Activated B cell treated with CpG ODN at 0.5 μM for 24 hours (primary cell): Measurements from ENCODE around the gene DHCR24. TPM values are rescaled to one million over a fixed set of nuclear protein-coding genes. Genes with fewer than 3 reads are reported as not detected.

ENCODE experiments used
- ATAC-seq: fragments of 200-7000 bp; cut with Tn5 transposase; one replicate; pipeline ENCODE4 v1.10.0; 2021; ENCODE audit warnings: low read depth, mild to moderate bottlenecking, moderate library complexity
- CTCF ChIA-PET: fragments of 350-600 bp; sonication (Branson Sonifier 250); formaldehyde crosslinking; loops from one replicate; lab custom pipeline; 2021; ENCODE audit warnings: antibody characterized with exemption; lab: Charles Lee
- POLR2A ChIA-PET: fragments of 350-600 bp; sonication (Branson Sonifier 250); formaldehyde crosslinking; loops from one replicate; lab custom pipeline; 2021; ENCODE audit warnings: antibody characterized with exemption; lab: Charles Lee
- DNase-seq: peaks from one replicate; pipeline ENCODE4 v3.0.0; 2022
- H3K27ac Mint-ChIP-seq: one replicate; pipeline ENCODE4 v1.8.0; 2020; ENCODE audit warnings: mixed read lengths
- H3K27me3 Mint-ChIP-seq: one replicate; pipeline ENCODE4 v1.8.0; 2021; ENCODE audit warnings: mixed read lengths
- H3K36me3 Mint-ChIP-seq: one replicate; pipeline ENCODE4 v1.8.0; 2021; ENCODE audit warnings: low read depth, mixed read lengths
- H3K4me1 Mint-ChIP-seq: one replicate; pipeline ENCODE4 v1.8.0; 2021; ENCODE audit warnings: mixed read lengths
- H3K4me3 Mint-ChIP-seq: one replicate; pipeline ENCODE4 v1.8.0; 2020; ENCODE audit warnings: mild to moderate bottlenecking, mixed read lengths
- H3K9me3 Mint-ChIP-seq: one replicate; pipeline ENCODE4 v1.8.0; 2020; ENCODE audit warnings: mixed read lengths
- CTCF ChIP-seq: fragments of 200-600 bp; IDR thresholded peaks from one replicate; pipeline ENCODE4 v1.8.0; 2022; ENCODE audit warnings: antibody characterized with exemption, mild to moderate bottlenecking
- intact Hi-C: fragments of 100-400 bp; cut with micrococcal nuclease; formaldehyde crosslinking; loops from one replicate; pipeline ENCODE4 v1.15.1; 2024
- total RNA-seq: library from RNA; stranded (reverse); gene quantifications from 2 replicates; pipeline ENCODE4 v1.2.3, GENCODE V29; 2022

DHCR24 gene
- total RNA-seq, 1 donor from 2014 or later: 55.0 TPM

- POLR2A ChIA-PET: no interaction called here
- Mint-ChIP-seq H3K4me3 (no peak overlapping the region), H3K9me3 (no peaks in the 10 kb centered on the region), H3K4me1 (peaks cover 5% of the 10 kb centered on the region), H3K36me3 (peaks cover 40% of the 10 kb centered on the region), H3K27me3 (no peaks in the 10 kb centered on the region), H3K27ac (no peak overlapping the region)
- CTCF ChIA-PET: no interaction called here
- ATAC-seq (no peak), DNase-seq (no peak)
- intact Hi-C loops: no loop called here
- no peak for TF ChIP-seq CTCF
These were observed 12.0 kb downstream of the DHCR24 start for GRCh38 chr1:54875000-54875399.

- ChIA-PET CTCF (no interaction called here), POLR2A (no interaction called here)
- peaks cover 42% of the 10 kb centered on the region for H3K36me3 Mint-ChIP-seq
- H3K27me3 Mint-ChIP-seq: no peaks in the 10 kb centered on the region
- intact Hi-C loops: no loop called here
- no peak for TF ChIP-seq CTCF
- ATAC-seq (no peak), DNase-seq (no peak)
- peaks cover 5% of the 10 kb centered on the region for H3K4me1 Mint-ChIP-seq
- no peak overlapping the region for H3K4me3 Mint-ChIP-seq
- no peaks in the 10 kb centered on the region for H3K9me3 Mint-ChIP-seq
- H3K27ac Mint-ChIP-seq: no peak overlapping the region
These were observed 12.7 kb downstream of the DHCR24 start for GRCh38 chr1:54874079-54874830.

- no peaks in the 10 kb centered on the region for H3K27me3 Mint-ChIP-seq
- no peak for TF ChIP-seq CTCF
- intact Hi-C loops: no loop called here
- no peak overlapping the region for H3K27ac Mint-ChIP-seq
- H3K36me3 Mint-ChIP-seq: peaks cover 49% of the 10 kb centered on the region
- no peaks in the 10 kb centered on the region for H3K9me3 Mint-ChIP-seq
- no peak overlapping the region for H3K4me3 Mint-ChIP-seq
- peaks cover 5% of the 10 kb centered on the region for H3K4me1 Mint-ChIP-seq
- DNase-seq (no peak), ATAC-seq (no peak)
- ChIA-PET POLR2A (interaction anchor here (1.0 kb wide), 1 partner anchor 14 kb away, joined by 3 read pairs; no protein-coding TSS in a partner anchor), CTCF (interaction anchor here (0.7 kb wide), 1 partner anchor 62 kb away, joined by 3 read pairs; no protein-coding TSS in a partner anchor)
These were observed 15.0 kb downstream of the DHCR24 start for GRCh38 chr1:54872036-54872331.

GRCh38 chr1:54871275-54872035 is 15.5 kb downstream of the DHCR24 start:
- ChIA-PET CTCF (interaction anchor here (0.7 kb wide), 1 partner anchor 61 kb away, joined by 3 read pairs; no protein-coding TSS in a partner anchor), POLR2A (interaction anchor here (1.0 kb wide), 1 partner anchor 15 kb away, joined by 3 read pairs; no protein-coding TSS in a partner anchor)
- intact Hi-C loops: no loop called here
- H3K27me3 Mint-ChIP-seq: no peaks in the 10 kb centered on the region
- ATAC-seq (no peak), DNase-seq (no peak)
- no peak overlapping the region for H3K4me3 Mint-ChIP-seq
- peaks cover 46% of the 10 kb centered on the region for H3K36me3 Mint-ChIP-seq
- peaks cover 5% of the 10 kb centered on the region for H3K4me1 Mint-ChIP-seq
- H3K27ac Mint-ChIP-seq: no peak overlapping the region
- no peaks in the 10 kb centered on the region for H3K9me3 Mint-ChIP-seq
- no peak for TF ChIP-seq CTCF

GRCh38 chr1:54870869-54871268 is 16.1 kb downstream of the DHCR24 start:
- Mint-ChIP-seq H3K4me1 (peaks cover 5% of the 10 kb centered on the region), H3K4me3 (no peak overlapping the region), H3K27me3 (no peaks in the 10 kb centered on the region), H3K36me3 (peaks cover 48% of the 10 kb centered on the region), H3K9me3 (no peaks in the 10 kb centered on the region), H3K27ac (no peak overlapping the region)
- DNase-seq: no peak
- intact Hi-C loops: no loop called here
- no peak for TF ChIP-seq CTCF
- ChIA-PET CTCF (no interaction called here), POLR2A (no interaction called here)
- no peak for ATAC-seq
